Loucy (cell line): Measurements from ENCODE around the gene LINS1.

Source experiments
- H2AFZ ChIP-seq: fragments of 200-600 bp; sonication (generic); 2 replicates; pipeline ENCODE4 v1.6.0; 2016; ENCODE audit warnings: antibody characterized with exemption, mild to moderate bottlenecking, low read length, moderate library complexity
- H3F3A ChIP-seq: fragments of 200-600 bp; 2 replicates; pipeline ENCODE4 v1.6.0; 2016; ENCODE audit warnings: antibody characterized with exemption, low read depth, mild to moderate bottlenecking
- H3K27me3 ChIP-seq: fragments of 200-600 bp; sonication (generic); 2 replicates; pipeline ENCODE4 v1.6.1; 2014; ENCODE audit warnings: low read length, mild to moderate bottlenecking; ENCODE audit not compliant: insufficient read depth, poor library complexity, severe bottlenecking
- H3K36me3 ChIP-seq: fragments of 200-600 bp; sonication (generic); 2 replicates; pipeline ENCODE4 v1.6.1; 2016; ENCODE audit warnings: low read length; ENCODE audit not compliant: insufficient read depth
- H3K4me1 ChIP-seq: fragments of 200-600 bp; sonication (generic); 2 replicates; pipeline ENCODE4 v1.5.1; 2014; ENCODE audit warnings: low read length, mild to moderate bottlenecking; ENCODE audit not compliant: insufficient read depth, poor library complexity, severe bottlenecking
- H3K4me2 ChIP-seq: fragments of 200-600 bp; sonication (generic); 2 replicates; pipeline ENCODE4 v1.6.0; 2014; ENCODE audit warnings: antibody characterized with exemption, low read length, low read depth, mild to moderate bottlenecking; ENCODE audit not compliant: poor library complexity, severe bottlenecking
- H3K4me3 ChIP-seq: fragments of 200-600 bp; sonication (generic); 2 replicates; pipeline ENCODE4 v1.5.1; 2014; ENCODE audit warnings: low read length, mild to moderate bottlenecking, mixed read lengths; ENCODE audit not compliant: poor library complexity, severe bottlenecking
- H3K79me2 ChIP-seq: fragments of 200-600 bp; sonication (generic); 2 replicates; pipeline ENCODE4 v1.6.1; 2014; ENCODE audit warnings: low read length; ENCODE audit not compliant: insufficient read depth
- H3K9ac ChIP-seq: fragments of 200-600 bp; sonication (generic); 2 replicates; pipeline ENCODE4 v1.6.0; 2014; ENCODE audit warnings: mild to moderate bottlenecking, low read depth, low read length, moderate library complexity; ENCODE audit not compliant: poor library complexity, severe bottlenecking
- H3K9me2 ChIP-seq: fragments of 200-600 bp; sonication (generic); replicated peaks from 2 replicates; pipeline ENCODE4 v1.6.1; 2016; ENCODE audit warnings: low read depth, low read length, mixed read lengths
- H3K9me3 ChIP-seq: fragments of 200-600 bp; sonication (generic); 2 replicates; pipeline ENCODE4 v1.6.1; 2014; ENCODE audit warnings: mild to moderate bottlenecking, antibody characterized with exemption, low read length, low read depth; ENCODE audit not compliant: insufficient read depth
- H4K20me1 ChIP-seq: fragments of 200-600 bp; sonication (generic); 2 replicates; pipeline ENCODE4 v1.6.0; 2014; ENCODE audit warnings: antibody characterized with exemption, low read length, mild to moderate bottlenecking; ENCODE audit not compliant: insufficient read depth, poor library complexity, severe bottlenecking
- EZH2phosphoT487 ChIP-seq: fragments of 200-600 bp; IDR thresholded peaks from 2 replicates; pipeline ENCODE4 v1.6.1; 2018; ENCODE audit warnings: antibody characterized with exemption, mild to moderate bottlenecking, moderate library complexity, borderline replicate concordance
- TF ChIP-seq, protein P1 (sequence below): fragments of 200-600 bp; sonication (generic); conservative IDR thresholded peaks from 2 replicates; pipeline ENCODE4 v1.5.1; 2014; ENCODE audit warnings: mild to moderate bottlenecking, antibody characterized with exemption, low read length

Gene LINS1

DNA sequence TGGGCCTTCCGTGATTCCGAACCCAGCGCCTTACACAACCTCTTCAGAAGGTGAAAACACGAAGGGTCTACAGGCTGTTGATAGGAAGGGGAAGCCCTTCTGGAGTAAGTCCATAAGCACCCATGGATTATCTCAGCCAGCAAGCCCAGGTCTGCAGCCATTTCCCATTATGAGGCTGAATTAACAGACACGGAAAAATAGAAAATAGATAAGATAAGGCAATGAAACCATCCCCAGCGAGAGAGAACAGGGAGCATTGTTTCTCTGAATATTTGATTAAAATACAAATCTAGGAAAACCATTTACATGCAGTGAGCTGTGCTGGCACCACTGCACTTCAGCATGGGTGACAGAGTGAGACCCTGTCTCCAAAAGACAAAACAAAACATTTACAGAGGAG is 57.0 kb downstream of the LINS1 start:
- Histone ChIP-seq H3K4me1 (no peaks in the 10 kb centered on the region), H3K4me2 (no peak overlapping the region), H3K9ac (no peak overlapping the region), H3K4me3 (no peak overlapping the region), H3K27me3 (no peaks in the 10 kb centered on the region), H3K9me2 (no peaks in the 10 kb centered on the region), H3F3A (no peaks in the 10 kb centered on the region), H3K36me3 (no peaks in the 10 kb centered on the region), H4K20me1 (no peaks in the 10 kb centered on the region), H3K9me3 (no peaks in the 10 kb centered on the region), H3K79me2 (no peaks in the 10 kb centered on the region), H2AFZ (no peak overlapping the region)
- TF ChIP-seq, protein P1, sequence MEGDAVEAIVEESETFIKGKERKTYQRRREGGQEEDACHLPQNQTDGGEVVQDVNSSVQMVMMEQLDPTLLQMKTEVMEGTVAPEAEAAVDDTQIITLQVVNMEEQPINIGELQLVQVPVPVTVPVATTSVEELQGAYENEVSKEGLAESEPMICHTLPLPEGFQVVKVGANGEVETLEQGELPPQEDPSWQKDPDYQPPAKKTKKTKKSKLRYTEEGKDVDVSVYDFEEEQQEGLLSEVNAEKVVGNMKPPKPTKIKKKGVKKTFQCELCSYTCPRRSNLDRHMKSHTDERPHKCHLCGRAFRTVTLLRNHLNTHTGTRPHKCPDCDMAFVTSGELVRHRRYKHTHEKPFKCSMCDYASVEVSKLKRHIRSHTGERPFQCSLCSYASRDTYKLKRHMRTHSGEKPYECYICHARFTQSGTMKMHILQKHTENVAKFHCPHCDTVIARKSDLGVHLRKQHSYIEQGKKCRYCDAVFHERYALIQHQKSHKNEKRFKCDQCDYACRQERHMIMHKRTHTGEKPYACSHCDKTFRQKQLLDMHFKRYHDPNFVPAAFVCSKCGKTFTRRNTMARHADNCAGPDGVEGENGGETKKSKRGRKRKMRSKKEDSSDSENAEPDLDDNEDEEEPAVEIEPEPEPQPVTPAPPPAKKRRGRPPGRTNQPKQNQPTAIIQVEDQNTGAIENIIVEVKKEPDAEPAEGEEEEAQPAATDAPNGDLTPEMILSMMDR, result no peak

DNA sequence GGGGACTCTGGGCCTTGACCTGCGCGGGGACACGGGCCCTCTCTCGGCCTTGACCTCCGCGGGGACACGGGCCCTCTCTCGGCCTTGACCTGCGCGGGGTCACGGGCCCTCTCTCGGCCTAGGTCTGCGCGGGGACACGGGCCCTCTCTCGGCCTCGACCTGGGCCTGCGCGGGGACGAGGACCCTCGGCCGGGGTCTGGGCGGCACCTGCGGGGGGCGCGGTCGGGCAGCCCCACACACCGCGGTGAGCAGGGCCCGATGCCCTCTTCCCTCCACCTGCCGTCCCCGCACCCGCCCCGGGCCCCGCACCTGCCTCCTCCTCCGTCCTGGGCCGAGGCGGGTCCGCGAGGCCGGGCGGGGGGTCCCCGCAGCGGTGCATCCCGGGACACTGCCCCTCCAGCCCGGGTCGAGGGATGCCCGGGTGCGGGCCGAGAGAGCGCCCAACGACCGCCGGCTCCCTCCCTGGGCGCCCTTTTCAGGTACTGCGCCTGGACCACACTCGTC is 57.6 kb downstream of the LINS1 start:
- no peaks in the 10 kb centered on the region for H3K27me3 ChIP-seq
- H3F3A ChIP-seq, result no peaks in the 10 kb centered on the region
- H3K36me3 ChIP-seq, result no peaks in the 10 kb centered on the region
- no peak for TF ChIP-seq EZH2phosphoT487
- TF ChIP-seq, protein P1, result no peak
- H3K9ac ChIP-seq, result no peak overlapping the region
- no peak overlapping the region for H3K4me2 ChIP-seq
- no peaks in the 10 kb centered on the region for H3K79me2 ChIP-seq
- H3K9me3 ChIP-seq, result no peaks in the 10 kb centered on the region
- H2AFZ ChIP-seq, result no peak overlapping the region
- no peaks in the 10 kb centered on the region for H3K9me2 ChIP-seq
- H3K4me3 ChIP-seq, result no peak overlapping the region
- H4K20me1 ChIP-seq, result no peaks in the 10 kb centered on the region
- H3K4me1 ChIP-seq, result no peaks in the 10 kb centered on the region

DNA sequence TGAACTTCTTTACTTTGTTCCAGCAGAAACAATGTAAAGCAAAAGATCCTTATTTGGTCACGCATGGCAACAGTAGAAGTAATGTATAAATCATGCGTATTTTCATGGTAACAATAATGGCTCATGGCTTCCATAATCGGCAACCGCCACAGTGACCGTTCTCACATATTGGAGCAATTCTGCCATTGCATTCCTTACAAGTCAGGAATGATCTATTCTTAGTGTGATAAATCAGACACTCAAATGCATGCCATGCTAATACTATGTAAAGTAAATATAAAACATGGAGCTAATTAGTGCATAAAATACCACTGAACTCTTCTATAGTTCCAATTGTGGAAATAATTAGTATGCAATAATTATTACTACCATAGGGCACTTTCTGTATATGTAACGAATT is 59.7 kb downstream of the LINS1 start:
- H2AFZ ChIP-seq, result no peak overlapping the region
- H3K79me2 ChIP-seq, result no peaks in the 10 kb centered on the region
- no peak overlapping the region for H3K4me2 ChIP-seq
- H3F3A ChIP-seq, result no peaks in the 10 kb centered on the region
- H3K9ac ChIP-seq, result no peak overlapping the region
- H3K9me3 ChIP-seq, result no peaks in the 10 kb centered on the region
- TF ChIP-seq EZH2phosphoT487, result no peak
- TF ChIP-seq, protein P1, result no peak
- no peak overlapping the region for H3K4me3 ChIP-seq
- no peaks in the 10 kb centered on the region for H3K27me3 ChIP-seq
- no peaks in the 10 kb centered on the region for H3K4me1 ChIP-seq
- no peaks in the 10 kb centered on the region for H3K36me3 ChIP-seq
- H3K9me2 ChIP-seq, result no peaks in the 10 kb centered on the region
- H4K20me1 ChIP-seq, result no peaks in the 10 kb centered on the region
